ENCODE results near the gene SNRK.

SNRK gene

DNA sequence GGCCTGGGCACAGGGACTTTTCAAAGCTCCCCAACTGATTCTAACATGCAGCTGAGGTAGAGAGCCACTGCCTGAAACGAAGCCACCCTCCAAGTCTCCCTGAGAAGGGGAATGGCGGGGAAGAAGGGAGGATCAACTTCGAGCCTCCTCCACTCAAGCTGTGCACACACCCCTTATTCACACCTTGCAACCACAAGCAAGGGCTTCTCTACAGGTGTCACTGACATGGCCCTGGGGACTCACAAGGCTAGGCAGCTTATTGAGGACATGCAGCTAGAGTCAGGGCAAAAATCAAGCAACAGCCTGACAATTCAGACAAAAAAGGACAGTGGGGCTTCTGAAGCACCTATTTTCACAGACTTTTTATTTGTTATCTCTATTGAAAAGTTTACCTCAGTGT lies 85.2 kb downstream of the SNRK start:
- TF ChIP-seq, protein P1, sequence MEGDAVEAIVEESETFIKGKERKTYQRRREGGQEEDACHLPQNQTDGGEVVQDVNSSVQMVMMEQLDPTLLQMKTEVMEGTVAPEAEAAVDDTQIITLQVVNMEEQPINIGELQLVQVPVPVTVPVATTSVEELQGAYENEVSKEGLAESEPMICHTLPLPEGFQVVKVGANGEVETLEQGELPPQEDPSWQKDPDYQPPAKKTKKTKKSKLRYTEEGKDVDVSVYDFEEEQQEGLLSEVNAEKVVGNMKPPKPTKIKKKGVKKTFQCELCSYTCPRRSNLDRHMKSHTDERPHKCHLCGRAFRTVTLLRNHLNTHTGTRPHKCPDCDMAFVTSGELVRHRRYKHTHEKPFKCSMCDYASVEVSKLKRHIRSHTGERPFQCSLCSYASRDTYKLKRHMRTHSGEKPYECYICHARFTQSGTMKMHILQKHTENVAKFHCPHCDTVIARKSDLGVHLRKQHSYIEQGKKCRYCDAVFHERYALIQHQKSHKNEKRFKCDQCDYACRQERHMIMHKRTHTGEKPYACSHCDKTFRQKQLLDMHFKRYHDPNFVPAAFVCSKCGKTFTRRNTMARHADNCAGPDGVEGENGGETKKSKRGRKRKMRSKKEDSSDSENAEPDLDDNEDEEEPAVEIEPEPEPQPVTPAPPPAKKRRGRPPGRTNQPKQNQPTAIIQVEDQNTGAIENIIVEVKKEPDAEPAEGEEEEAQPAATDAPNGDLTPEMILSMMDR (tag by site-specific recombination; IDR thresholded peaks at IDR 0.05) = no peak
- TF ChIP-seq ZFP41 (tag by site-specific recombination; IDR thresholded peaks at IDR 0.05; ENCODE audit: borderline replicate concordance) (no peak), ZNF830 (tag by site-specific recombination; IDR thresholded peaks at IDR 0.05; ENCODE audit: low read depth) (no peak), ZNF132 (tag by site-specific recombination; IDR thresholded peaks at IDR 0.05; ENCODE audit: borderline replicate concordance) (no peak), ZNF510 (tag by site-specific recombination; IDR thresholded peaks at IDR 0.05; ENCODE audit: insufficient replicate concordance) (no peak)
- TF ChIP-seq, protein P2, sequence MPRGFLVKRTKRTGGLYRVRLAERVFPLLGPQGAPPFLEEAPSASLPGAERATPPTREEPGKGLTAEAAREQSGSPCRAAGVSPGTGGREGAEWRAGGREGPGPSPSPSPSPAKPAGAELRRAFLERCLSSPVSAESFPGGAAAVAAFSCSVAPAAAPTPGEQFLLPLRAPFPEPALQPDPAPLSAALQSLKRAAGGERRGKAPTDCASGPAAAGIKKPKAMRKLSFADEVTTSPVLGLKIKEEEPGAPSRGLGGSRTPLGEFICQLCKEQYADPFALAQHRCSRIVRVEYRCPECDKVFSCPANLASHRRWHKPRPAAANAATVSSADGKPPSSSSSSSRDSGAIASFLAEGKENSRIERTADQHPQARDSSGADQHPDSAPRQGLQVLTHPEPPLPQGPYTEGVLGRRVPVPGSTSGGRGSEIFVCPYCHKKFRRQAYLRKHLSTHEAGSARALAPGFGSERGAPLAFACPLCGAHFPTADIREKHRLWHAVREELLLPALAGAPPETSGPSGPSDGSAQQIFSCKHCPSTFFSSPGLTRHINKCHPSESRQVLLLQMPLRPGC (tag by site-specific recombination; IDR thresholded peaks at IDR 0.05) = no peak
- POLR2A ChIA-PET = no interaction called here
- Histone ChIP-seq H3K36me3 (ENCODE audit: control insufficient read depth in 2 of 2, insufficient read depth in 1 of 2, low read length in 2 of 2) (no peaks in the 10 kb centered on the region), H3K27ac (ENCODE audit: extremely low read depth, low read depth, low read length) (no peak overlapping the region), H3K4me1 (ENCODE audit: control insufficient read depth, insufficient read depth, low read length) (no peaks in the 10 kb centered on the region), H3K4me3 (ENCODE audit: low read depth, low read length) (no peak overlapping the region), H3K9me3 (ENCODE audit: control insufficient read depth, insufficient read depth, low read depth, low read length) (no peaks in the 10 kb centered on the region)
- CTCF ChIA-PET = no interaction called here

DNA sequence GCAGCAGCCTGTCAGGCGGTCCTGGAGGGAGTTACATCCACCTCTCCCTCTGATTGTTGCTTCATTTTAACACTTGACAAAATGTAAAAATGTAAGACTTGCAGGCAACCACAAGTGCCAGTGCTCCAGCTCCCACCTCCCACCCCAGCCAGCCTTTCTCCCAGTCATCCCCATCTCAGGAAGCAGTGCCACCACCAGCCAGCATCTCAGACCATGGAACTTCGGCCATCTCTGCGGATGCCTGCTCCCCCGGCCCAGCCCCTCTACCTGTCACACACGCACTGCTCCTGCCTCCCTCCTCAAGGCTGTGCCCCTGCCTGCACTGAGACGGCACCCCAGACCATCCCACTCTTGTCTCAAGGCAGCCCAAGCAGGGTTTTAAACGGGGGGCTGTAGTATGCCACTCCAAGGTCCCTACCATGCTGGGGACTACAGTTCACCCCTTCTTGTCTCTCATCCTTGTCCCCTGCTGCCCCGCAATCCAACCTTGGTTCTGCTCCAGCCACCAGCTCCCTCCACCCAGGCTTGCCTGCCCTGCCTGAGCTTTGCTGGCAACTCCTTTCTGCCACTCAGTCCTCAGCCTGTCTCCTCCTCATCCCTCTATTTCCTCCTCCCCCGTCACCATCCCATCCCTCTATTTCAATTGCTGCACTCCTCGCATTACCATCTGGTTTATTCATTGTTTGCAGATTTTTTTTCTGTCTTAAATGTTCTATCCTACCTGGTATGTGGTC lies 85.8 kb downstream of the SNRK start:
- ChIA-PET CTCF (no interaction called here), POLR2A (no interaction called here)
- no peaks in the 10 kb centered on the region for H3K9me3 ChIP-seq (ENCODE audit: control insufficient read depth, insufficient read depth, low read depth, low read length)
- H3K4me1 ChIP-seq (ENCODE audit: control insufficient read depth, insufficient read depth, low read length) = no peaks in the 10 kb centered on the region
- no peak overlapping the region for H3K4me3 ChIP-seq (ENCODE audit: low read depth, low read length)
- no peak overlapping the region for H3K27ac ChIP-seq (ENCODE audit: extremely low read depth, low read depth, low read length)
- H3K36me3 ChIP-seq (ENCODE audit: control insufficient read depth in 2 of 2, insufficient read depth in 1 of 2, low read length in 2 of 2) = no peaks in the 10 kb centered on the region
- TF ChIP-seq PRDM10 (tag by site-specific recombination; IDR thresholded peaks at IDR 0.05) = no peak

GRCh38 chr3:43372809-43373559 lies 86.6 kb downstream of the SNRK start:
- POLR2A ChIA-PET = no interaction called here
- Histone ChIP-seq H3K9me3 (ENCODE audit: control insufficient read depth, insufficient read depth, low read depth, low read length) (no peaks in the 10 kb centered on the region), H3K36me3 (ENCODE audit: control insufficient read depth in 2 of 2, insufficient read depth in 1 of 2, low read length in 2 of 2) (no peaks in the 10 kb centered on the region), H3K4me1 (ENCODE audit: control insufficient read depth, insufficient read depth, low read length) (no peaks in the 10 kb centered on the region), H3K27ac (ENCODE audit: extremely low read depth, low read depth, low read length) (no peak overlapping the region), H3K4me3 (ENCODE audit: low read depth, low read length) (no peak overlapping the region)
- TF ChIP-seq ZIC2 (tag by site-specific recombination; IDR thresholded peaks at IDR 0.05) (peak; percentile 63), EGR2 (tag by site-specific recombination; IDR thresholded peaks at IDR 0.05; ENCODE audit: low read depth) (peak; percentile 37), OSR2 (tag by site-specific recombination; IDR thresholded peaks at IDR 0.05) (no peak), GLI4 (tag by site-specific recombination; IDR thresholded peaks at IDR 0.05) (no peak)
- CTCF ChIA-PET = interaction anchor here (0.5 kb wide), 1 partner anchor 493 kb away, joined by 3 read pairs; no protein-coding TSS in a partner anchor

Measured in HEK293 (cell line).